ENCODE data around the gene VAMP2. TPM values are rescaled to one million over a fixed set of nuclear protein-coding genes. Genes with fewer than 3 reads are reported as not detected.

Gene VAMP2
- total RNA-seq, 1 experiment from 2014 or later: 35.1 TPM

DNA sequence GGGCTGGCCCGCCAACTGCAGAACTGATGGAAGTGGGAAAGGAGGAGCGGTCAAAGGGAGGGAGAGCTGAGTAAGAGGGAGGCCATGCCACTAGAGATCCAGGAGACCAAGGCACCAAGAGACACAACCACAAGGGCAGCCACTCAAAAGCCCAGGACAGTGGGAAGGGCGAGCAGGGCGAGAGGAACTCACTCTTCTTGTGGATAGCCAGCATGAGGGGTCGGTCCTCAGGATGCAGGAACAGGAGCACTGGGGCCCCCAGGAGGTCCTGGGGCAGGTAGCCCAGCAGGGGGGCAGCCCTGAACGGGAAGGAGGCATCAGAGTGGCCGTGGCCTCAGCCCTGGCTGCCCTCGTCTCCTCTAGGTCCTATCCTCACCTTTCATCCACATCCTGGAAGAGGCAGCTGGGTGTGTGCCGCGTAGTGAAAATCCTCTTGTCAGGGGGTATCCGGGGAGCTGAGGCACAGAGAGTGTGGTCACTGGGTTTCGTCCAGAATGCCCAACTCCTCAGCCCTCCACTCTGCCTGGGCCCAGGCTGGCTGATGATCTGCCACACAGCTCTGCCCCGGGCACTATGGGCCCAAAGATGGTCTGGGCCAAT, 14.8 kb downstream of the VAMP2 start:
- no peaks in the 10 kb centered on the region for H3K27me3 ChIP-seq (ENCODE audit: insufficient read depth, low read depth)
- intact Hi-C loops (cut with micrococcal nuclease; ENCODE audit: unreplicated experiment): no loop called here
- CTCF ChIA-PET: interaction anchor here (0.6 kb wide), 1 partner anchor 765 kb away, joined by 6 read pairs; no protein-coding TSS in a partner anchor

DNA sequence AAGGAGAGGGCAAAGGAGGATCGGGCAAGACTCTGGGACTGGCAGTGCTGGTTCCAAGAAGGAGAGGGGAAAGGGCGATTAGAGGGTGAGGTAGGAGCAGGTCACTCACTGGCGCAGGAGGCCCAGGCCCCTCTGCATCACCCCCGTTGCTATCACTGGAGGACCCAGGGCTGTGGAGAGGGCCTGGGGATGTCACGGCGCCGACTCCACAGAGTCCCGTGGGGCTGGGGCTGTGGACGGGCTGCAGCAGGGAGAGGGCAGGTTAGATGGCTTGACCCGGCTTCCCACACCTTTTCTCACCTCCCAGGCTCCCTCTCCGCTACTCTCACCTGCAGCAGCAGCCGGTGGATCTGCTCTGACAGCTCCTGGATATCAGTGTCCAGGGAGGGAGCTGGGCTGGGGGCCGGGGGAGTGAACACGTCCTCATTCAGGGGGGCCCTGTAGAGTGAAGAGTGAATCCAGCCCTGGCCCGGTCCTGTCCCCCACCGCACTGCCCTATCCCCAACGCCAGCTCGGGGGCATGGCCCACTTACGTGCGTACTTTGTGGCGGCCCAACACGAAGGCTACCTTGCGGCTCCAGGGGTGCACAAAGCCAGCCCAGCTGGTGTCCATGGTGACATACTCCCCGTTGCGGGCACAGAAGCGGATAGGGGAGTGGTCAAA, 15.5 kb downstream of the VAMP2 start:
- Histone ChIP-seq H3K4me1 (replicated peaks; ENCODE audit: insufficient read depth) (no peaks in the 10 kb centered on the region), H4K20me1 (ENCODE audit: insufficient read depth) (no peaks in the 10 kb centered on the region; the same call in 1 of the 2 replicates), H2AFZ (no peak overlapping the region), H3F3A (ENCODE audit: insufficient read depth, low read depth) (no peaks in the 10 kb centered on the region), H3K4me2 (no peak overlapping the region), H3K4me3 (no peak overlapping the region), H3K79me2 (ENCODE audit: low read depth) (no peaks in the 10 kb centered on the region), H3K27ac (no peak overlapping the region), H3K9me3 (ENCODE audit: insufficient read depth, low read depth) (no peaks in the 10 kb centered on the region), H3K27me3 (ENCODE audit: insufficient read depth, low read depth) (no peaks in the 10 kb centered on the region), H3K9me2 (ENCODE audit: insufficient read depth) (no peaks in the 10 kb centered on the region), H3K36me3 (ENCODE audit: low read depth) (no peaks in the 10 kb centered on the region)
- TF ChIP-seq EZH2 (IDR thresholded peaks at IDR 0.05; ENCODE audit: low read depth): no peak
- TF ChIP-seq, protein P1, sequence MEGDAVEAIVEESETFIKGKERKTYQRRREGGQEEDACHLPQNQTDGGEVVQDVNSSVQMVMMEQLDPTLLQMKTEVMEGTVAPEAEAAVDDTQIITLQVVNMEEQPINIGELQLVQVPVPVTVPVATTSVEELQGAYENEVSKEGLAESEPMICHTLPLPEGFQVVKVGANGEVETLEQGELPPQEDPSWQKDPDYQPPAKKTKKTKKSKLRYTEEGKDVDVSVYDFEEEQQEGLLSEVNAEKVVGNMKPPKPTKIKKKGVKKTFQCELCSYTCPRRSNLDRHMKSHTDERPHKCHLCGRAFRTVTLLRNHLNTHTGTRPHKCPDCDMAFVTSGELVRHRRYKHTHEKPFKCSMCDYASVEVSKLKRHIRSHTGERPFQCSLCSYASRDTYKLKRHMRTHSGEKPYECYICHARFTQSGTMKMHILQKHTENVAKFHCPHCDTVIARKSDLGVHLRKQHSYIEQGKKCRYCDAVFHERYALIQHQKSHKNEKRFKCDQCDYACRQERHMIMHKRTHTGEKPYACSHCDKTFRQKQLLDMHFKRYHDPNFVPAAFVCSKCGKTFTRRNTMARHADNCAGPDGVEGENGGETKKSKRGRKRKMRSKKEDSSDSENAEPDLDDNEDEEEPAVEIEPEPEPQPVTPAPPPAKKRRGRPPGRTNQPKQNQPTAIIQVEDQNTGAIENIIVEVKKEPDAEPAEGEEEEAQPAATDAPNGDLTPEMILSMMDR (conservative IDR thresholded peaks at IDR 0.05): no peak
- no TSS peak for BruUV-seq (replicated peaks)
- POLR2A ChIA-PET (ENCODE audit: unreplicated experiment): no interaction called here
- no peak for DNase-seq
- intact Hi-C loops (cut with micrococcal nuclease; ENCODE audit: unreplicated experiment): no loop called here
- CTCF ChIA-PET: no interaction called here

More for the DNA sequence above, 14.8 kb downstream of the VAMP2 start:
- H3K36me3 ChIP-seq (ENCODE audit: low read depth): no peaks in the 10 kb centered on the region
- no peak overlapping the region for H3K4me3 ChIP-seq
- no peaks in the 10 kb centered on the region for H3K9me3 ChIP-seq (ENCODE audit: insufficient read depth, low read depth)
- no peak overlapping the region for H3K4me2 ChIP-seq
- TF ChIP-seq EZH2 (IDR thresholded peaks at IDR 0.05; ENCODE audit: low read depth): no peak
- TF ChIP-seq, protein P1 (conservative IDR thresholded peaks at IDR 0.05): no peak
- H2AFZ ChIP-seq: no peak overlapping the region
- POLR2A ChIA-PET (ENCODE audit: unreplicated experiment): no interaction called here
- H3K4me1 ChIP-seq (replicated peaks; ENCODE audit: insufficient read depth): peaks cover 6% of the 10 kb centered on the region
- DNase-seq: no peak
- no TSS peak for BruUV-seq (replicated peaks)
- peaks cover 2% of the 10 kb centered on the region; the same call in 1 of the 2 replicates for H3F3A ChIP-seq (ENCODE audit: insufficient read depth, low read depth)
- H3K9me2 ChIP-seq (ENCODE audit: insufficient read depth): no peaks in the 10 kb centered on the region
- H3K79me2 ChIP-seq (ENCODE audit: low read depth): no peaks in the 10 kb centered on the region
- H3K27ac ChIP-seq: no peak overlapping the region
- H4K20me1 ChIP-seq (ENCODE audit: insufficient read depth): no peaks in the 10 kb centered on the region; the same call in 1 of the 2 replicates

DNA sequence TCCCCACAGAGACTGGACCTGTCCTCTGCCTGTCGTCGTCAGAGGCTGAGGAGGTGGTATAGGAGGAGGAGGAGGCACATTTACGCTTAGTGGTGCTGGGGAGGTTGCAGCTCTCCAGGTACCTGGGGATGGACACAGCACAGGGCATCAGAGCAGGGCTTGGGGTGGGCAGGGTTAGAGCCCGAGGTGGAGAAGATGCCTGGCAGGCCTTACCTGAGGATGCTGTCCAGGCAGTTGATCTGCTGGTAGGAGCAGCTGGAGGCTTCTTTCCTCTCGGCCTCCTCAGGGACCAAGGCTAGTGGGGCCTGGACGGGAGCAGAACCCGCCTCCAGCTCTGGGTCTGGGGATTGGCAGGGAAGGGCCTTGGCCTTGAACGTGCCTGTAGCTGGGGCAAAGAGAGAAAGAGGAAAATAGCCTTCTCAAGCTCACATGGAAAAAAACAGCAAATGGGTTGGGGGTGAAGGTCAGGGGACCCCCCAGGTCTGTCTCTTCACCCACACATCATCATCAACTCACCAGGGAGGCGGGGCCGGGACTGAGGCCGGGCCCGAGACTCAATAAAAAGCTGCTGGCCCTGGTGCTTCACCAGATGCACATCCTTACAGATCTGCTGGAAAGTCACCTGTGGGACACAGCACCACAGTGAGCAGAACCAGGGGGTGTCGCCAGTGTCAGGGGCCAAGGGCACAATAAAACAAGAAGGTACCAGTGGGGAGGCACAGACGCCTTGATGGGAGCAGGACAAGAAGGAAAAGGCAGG, 16.2 kb downstream of the VAMP2 start:
- H3K27ac ChIP-seq: no peak overlapping the region
- ChIA-PET CTCF (no interaction called here), POLR2A (ENCODE audit: unreplicated experiment) (no interaction called here)
- no peaks in the 10 kb centered on the region; the same call in 1 of the 2 replicates for H4K20me1 ChIP-seq (ENCODE audit: insufficient read depth)
- no peak for DNase-seq
- BruUV-seq (replicated peaks): no TSS peak
- no peak overlapping the region for H3K4me2 ChIP-seq
- no peak overlapping the region for H2AFZ ChIP-seq
- H3K79me2 ChIP-seq (ENCODE audit: low read depth): no peaks in the 10 kb centered on the region
- H3F3A ChIP-seq (ENCODE audit: insufficient read depth, low read depth): no peaks in the 10 kb centered on the region
- no peaks in the 10 kb centered on the region for H3K36me3 ChIP-seq (ENCODE audit: low read depth)
- intact Hi-C loops (cut with micrococcal nuclease; ENCODE audit: unreplicated experiment): no loop called here
- TF ChIP-seq, protein P1 (conservative IDR thresholded peaks at IDR 0.05): no peak
- H3K27me3 ChIP-seq (ENCODE audit: insufficient read depth, low read depth): no peaks in the 10 kb centered on the region
- no peak overlapping the region for H3K4me3 ChIP-seq
- H3K9me3 ChIP-seq (ENCODE audit: insufficient read depth, low read depth): no peaks in the 10 kb centered on the region
- H3K4me1 ChIP-seq (replicated peaks; ENCODE audit: insufficient read depth): no peaks in the 10 kb centered on the region
- H3K9me2 ChIP-seq (ENCODE audit: insufficient read depth): no peaks in the 10 kb centered on the region

Measured in PC-9 (cell line).